Activated B cell treated with CpG ODN at 0.5 μM for 24 hours (primary cell): Measurements from ENCODE around the gene FANCC. TPM values are rescaled to one million over a fixed set of nuclear protein-coding genes. Genes with fewer than 3 reads are reported as not detected.
A peak's percentile ranks its signal among the peaks of the same experiment; 100 is the strongest.

Source experiments
- ATAC-seq: fragments of 200-7000 bp; cut with Tn5 transposase; one replicate; pipeline ENCODE4 v1.10.0; 2021; ENCODE audit warnings: low read depth, mild to moderate bottlenecking, moderate library complexity
- CTCF ChIA-PET: fragments of 350-600 bp; sonication (Branson Sonifier 250); formaldehyde crosslinking; loops from one replicate; lab custom pipeline; 2021; ENCODE audit warnings: antibody characterized with exemption; lab: Charles Lee
- POLR2A ChIA-PET: fragments of 350-600 bp; sonication (Branson Sonifier 250); formaldehyde crosslinking; loops from one replicate; lab custom pipeline; 2021; ENCODE audit warnings: antibody characterized with exemption; lab: Charles Lee
- DNase-seq: peaks from one replicate; pipeline ENCODE4 v3.0.0; 2022
- H3K27ac Mint-ChIP-seq: one replicate; pipeline ENCODE4 v1.8.0; 2020; ENCODE audit warnings: mixed read lengths
- H3K27me3 Mint-ChIP-seq: one replicate; pipeline ENCODE4 v1.8.0; 2021; ENCODE audit warnings: mixed read lengths
- H3K36me3 Mint-ChIP-seq: one replicate; pipeline ENCODE4 v1.8.0; 2021; ENCODE audit warnings: low read depth, mixed read lengths
- H3K4me1 Mint-ChIP-seq: one replicate; pipeline ENCODE4 v1.8.0; 2021; ENCODE audit warnings: mixed read lengths
- H3K4me3 Mint-ChIP-seq: one replicate; pipeline ENCODE4 v1.8.0; 2020; ENCODE audit warnings: mild to moderate bottlenecking, mixed read lengths
- H3K9me3 Mint-ChIP-seq: one replicate; pipeline ENCODE4 v1.8.0; 2020; ENCODE audit warnings: mixed read lengths
- intact Hi-C: fragments of 100-400 bp; cut with micrococcal nuclease; formaldehyde crosslinking; loops from one replicate; pipeline ENCODE4 v1.15.1; 2024
- total RNA-seq: library from RNA; stranded (reverse); gene quantifications from 2 replicates; pipeline ENCODE4 v1.2.3, GENCODE V29; 2022
- TF ChIP-seq, protein P1 (sequence below): fragments of 200-600 bp; IDR thresholded peaks from one replicate; pipeline ENCODE4 v1.8.0; 2022; ENCODE audit warnings: antibody characterized with exemption, mild to moderate bottlenecking

FANCC gene, protein sequence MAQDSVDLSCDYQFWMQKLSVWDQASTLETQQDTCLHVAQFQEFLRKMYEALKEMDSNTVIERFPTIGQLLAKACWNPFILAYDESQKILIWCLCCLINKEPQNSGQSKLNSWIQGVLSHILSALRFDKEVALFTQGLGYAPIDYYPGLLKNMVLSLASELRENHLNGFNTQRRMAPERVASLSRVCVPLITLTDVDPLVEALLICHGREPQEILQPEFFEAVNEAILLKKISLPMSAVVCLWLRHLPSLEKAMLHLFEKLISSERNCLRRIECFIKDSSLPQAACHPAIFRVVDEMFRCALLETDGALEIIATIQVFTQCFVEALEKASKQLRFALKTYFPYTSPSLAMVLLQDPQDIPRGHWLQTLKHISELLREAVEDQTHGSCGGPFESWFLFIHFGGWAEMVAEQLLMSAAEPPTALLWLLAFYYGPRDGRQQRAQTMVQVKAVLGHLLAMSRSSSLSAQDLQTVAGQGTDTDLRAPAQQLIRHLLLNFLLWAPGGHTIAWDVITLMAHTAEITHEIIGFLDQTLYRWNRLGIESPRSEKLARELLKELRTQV
- total RNA-seq = 10.4 and 11.4 TPM in 2 replicates

- TF ChIP-seq, protein P1, sequence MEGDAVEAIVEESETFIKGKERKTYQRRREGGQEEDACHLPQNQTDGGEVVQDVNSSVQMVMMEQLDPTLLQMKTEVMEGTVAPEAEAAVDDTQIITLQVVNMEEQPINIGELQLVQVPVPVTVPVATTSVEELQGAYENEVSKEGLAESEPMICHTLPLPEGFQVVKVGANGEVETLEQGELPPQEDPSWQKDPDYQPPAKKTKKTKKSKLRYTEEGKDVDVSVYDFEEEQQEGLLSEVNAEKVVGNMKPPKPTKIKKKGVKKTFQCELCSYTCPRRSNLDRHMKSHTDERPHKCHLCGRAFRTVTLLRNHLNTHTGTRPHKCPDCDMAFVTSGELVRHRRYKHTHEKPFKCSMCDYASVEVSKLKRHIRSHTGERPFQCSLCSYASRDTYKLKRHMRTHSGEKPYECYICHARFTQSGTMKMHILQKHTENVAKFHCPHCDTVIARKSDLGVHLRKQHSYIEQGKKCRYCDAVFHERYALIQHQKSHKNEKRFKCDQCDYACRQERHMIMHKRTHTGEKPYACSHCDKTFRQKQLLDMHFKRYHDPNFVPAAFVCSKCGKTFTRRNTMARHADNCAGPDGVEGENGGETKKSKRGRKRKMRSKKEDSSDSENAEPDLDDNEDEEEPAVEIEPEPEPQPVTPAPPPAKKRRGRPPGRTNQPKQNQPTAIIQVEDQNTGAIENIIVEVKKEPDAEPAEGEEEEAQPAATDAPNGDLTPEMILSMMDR = no peak
- Mint-ChIP-seq H3K27ac (peak within 1 kb of the TSS; percentile 91), H3K36me3 (peaks cover 3% of the 10 kb centered on the region), H3K4me3 (peak within 1 kb of the TSS; percentile 92), H3K27me3 (peaks cover 10% of the 10 kb centered on the region), H3K4me1 (peaks cover 15% of the 10 kb centered on the region), H3K9me3 (no peaks in the 10 kb centered on the region)
- CTCF ChIA-PET = no interaction called here
- peak; percentile 89 for DNase-seq
- intact Hi-C loops = loop anchor here (1.0 to 10.0 kb wide), 8 partner anchors 193 to 1917 kb away; partner anchors contain the start of genes AOPEP, ERCC6L2 and ZNF782
- POLR2A ChIA-PET = interaction anchor here (0.6 to 1.3 kb wide), 3 partner anchors 192 to 559 kb away, joined by 3 to 8 read pairs (median 3); partner anchors contain the start of gene ERCC6L2
- ATAC-seq = peak; percentile 84
Observed at GRCh38 chr9:95317119-95317892, at the start of gene FANCC. TSS of gene FANCC (minus strand) at chr9:95317709. CDS start at chr9:95249291, 68,418 bp downstream.

DNA sequence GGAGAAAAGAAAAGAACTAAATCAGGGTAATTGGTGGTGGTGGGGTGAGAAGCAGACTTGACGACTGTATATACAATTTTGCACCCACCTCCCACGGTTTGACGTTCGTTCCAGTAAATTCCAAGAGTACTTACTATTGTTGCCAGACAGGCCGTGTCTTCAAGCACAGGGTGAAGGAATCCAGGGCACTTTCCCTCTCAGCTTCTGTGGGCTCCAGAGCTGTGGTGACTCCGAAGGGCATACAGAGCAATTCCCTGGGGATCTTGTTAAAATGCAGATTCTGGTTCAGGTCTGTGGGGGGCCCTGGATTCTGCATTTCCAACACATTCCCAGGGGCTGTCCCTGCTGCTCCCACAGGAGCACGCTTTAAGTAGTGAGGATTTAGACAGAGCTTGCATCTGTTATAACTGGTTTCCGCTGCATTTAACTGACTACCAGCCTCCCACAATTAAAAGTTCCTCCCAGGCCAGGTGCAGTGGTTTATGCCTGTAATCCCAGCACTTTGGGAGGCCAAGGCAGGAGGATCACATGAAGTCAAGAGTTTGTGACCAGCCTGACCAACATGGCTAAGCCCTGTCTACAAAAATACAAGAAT lies 49.3 kb upstream of the FANCC start:
- Mint-ChIP-seq H3K27me3 (peaks cover 23% of the 10 kb centered on the region), H3K27ac (no peak overlapping the region), H3K36me3 (no peaks in the 10 kb centered on the region), H3K9me3 (no peaks in the 10 kb centered on the region), H3K4me3 (no peak overlapping the region), H3K4me1 (no peaks in the 10 kb centered on the region)
- ChIA-PET CTCF (interaction anchor here (1.2 kb wide), 1 partner anchor 9 kb away, joined by 3 read pairs; no protein-coding TSS in a partner anchor), POLR2A (no interaction called here)
- TF ChIP-seq, protein P1 = no peak
- DNase-seq = no peak
- intact Hi-C loops = no loop called here
- ATAC-seq = no peak

- CTCF ChIA-PET = no interaction called here
- ATAC-seq = no peak
- H3K36me3 Mint-ChIP-seq = no peaks in the 10 kb centered on the region
- H3K4me1 Mint-ChIP-seq = no peaks in the 10 kb centered on the region
- no peak for DNase-seq
- no peak overlapping the region for H3K4me3 Mint-ChIP-seq
- H3K27ac Mint-ChIP-seq = no peak overlapping the region
- no peaks in the 10 kb centered on the region for H3K9me3 Mint-ChIP-seq
- POLR2A ChIA-PET = no interaction called here
- peaks cover 28% of the 10 kb centered on the region for H3K27me3 Mint-ChIP-seq
- intact Hi-C loops = no loop called here
- TF ChIP-seq, protein P1 = no peak
Observed at GRCh38 chr9:95365766-95366165, 48.3 kb upstream of the FANCC start.

DNA sequence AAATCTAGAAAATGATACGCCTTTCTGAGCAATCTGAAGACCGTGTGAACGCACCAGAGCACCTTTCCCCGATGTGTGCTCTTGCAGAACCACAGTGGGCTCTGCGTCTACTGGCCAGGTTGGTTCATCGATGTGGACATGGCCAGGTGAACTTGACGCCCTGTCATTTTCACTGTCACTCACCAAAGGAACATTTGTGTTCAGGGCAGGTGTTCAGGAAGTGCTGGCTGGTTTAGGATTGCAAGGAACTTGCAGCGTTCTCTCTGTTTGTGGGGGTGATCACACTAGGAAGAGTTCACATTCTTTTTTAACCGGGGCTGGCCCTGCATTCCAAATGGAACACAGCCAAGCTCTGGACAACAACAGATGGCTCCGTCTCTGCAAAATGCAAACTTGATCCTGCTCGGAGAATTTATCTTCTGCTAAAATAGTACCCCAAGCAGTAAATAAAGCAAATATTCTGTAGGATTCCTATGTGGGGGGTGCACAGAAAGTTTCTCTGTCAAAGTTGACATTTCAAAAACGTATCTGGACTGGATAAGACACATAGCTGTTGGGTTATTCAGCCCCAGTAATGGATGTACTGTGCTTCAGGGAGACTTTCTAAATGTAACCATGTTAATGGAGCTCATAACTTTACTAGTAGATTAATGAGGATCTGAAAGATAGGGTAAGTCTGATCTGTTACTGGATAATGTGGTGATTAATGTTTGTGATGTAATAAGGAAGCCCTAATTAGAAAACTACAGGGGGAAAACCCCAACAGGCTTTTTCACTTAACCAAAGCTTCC lies 45.7 kb upstream of the FANCC start:
- intact Hi-C loops = no loop called here
- ATAC-seq (no peak), DNase-seq (no peak)
- TF ChIP-seq, protein P1 = no peak
- Mint-ChIP-seq H3K9me3 (no peaks in the 10 kb centered on the region), H3K4me1 (no peaks in the 10 kb centered on the region), H3K27ac (no peak overlapping the region), H3K27me3 (peaks cover 26% of the 10 kb centered on the region), H3K4me3 (no peak overlapping the region), H3K36me3 (no peaks in the 10 kb centered on the region)
- CTCF ChIA-PET = no interaction called here
- POLR2A ChIA-PET = no interaction called here
